SU-DHL-6 (cell line): ENCODE measurements around the gene CFC1B.
"Not testable (repeated sequence)": the region's sequence is repeated elsewhere in the genome, so short reads cannot be mapped to it uniquely, and the experiment has no call there.

ENCODE experiments used
- H2AFZ ChIP-seq: fragments of 200-600 bp; sonication (generic); 2 replicates; pipeline ENCODE4 v1.6.1; 2014; ENCODE audit warnings: low read depth, mild to moderate bottlenecking, moderate library complexity, mixed read lengths, antibody characterized with exemption, low read length; ENCODE audit not compliant: severe bottlenecking
- H3F3A ChIP-seq: fragments of 200-600 bp; shearing (Covaris generic); 2 replicates; pipeline ENCODE4 v1.6.0; 2016; ENCODE audit warnings: antibody characterized with exemption, mild to moderate bottlenecking; ENCODE audit not compliant: insufficient read depth
- H3K27ac ChIP-seq: fragments of 200-600 bp; sonication (generic); 2 replicates; pipeline ENCODE4 v1.5.1; 2016; ENCODE audit warnings: low read depth, mild to moderate bottlenecking, low read length, moderate library complexity, mixed read lengths
- H3K27me3 ChIP-seq: fragments of 200-600 bp; sonication (generic), shearing (Covaris generic); 2 replicates; pipeline ENCODE4 v1.6.0; 2014; ENCODE audit warnings: mild to moderate bottlenecking, low read length
- H3K36me3 ChIP-seq: fragments of 200-600 bp; sonication (generic); 2 replicates; pipeline ENCODE4 v1.6.1; 2014; ENCODE audit warnings: mild to moderate bottlenecking, low read length, mixed read lengths
- H3K4me2 ChIP-seq: fragments of 300-600, 200-600 bp; shearing (Covaris generic), sonication (generic); 2 replicates; pipeline ENCODE4 v1.6.0; 2014; ENCODE audit warnings: low read length, low read depth, mild to moderate bottlenecking; ENCODE audit not compliant: poor library complexity, severe bottlenecking
- H3K4me3 ChIP-seq: fragments of 200-600 bp; sonication (generic); 2 replicates; pipeline ENCODE4 v1.5.1; 2014; ENCODE audit warnings: antibody characterized with exemption, low read length, mild to moderate bottlenecking, mixed read lengths; ENCODE audit not compliant: insufficient read depth, poor library complexity, severe bottlenecking
- H3K79me2 ChIP-seq: fragments of 200-600 bp; sonication (generic); 2 replicates; pipeline ENCODE4 v1.6.1; 2014; ENCODE audit warnings: mild to moderate bottlenecking, low read length, moderate library complexity; ENCODE audit not compliant: insufficient read depth
- H3K9ac ChIP-seq: fragments of 200-600 bp; sonication (generic); 2 replicates; pipeline ENCODE4 v1.7.0; 2014; ENCODE audit warnings: mild to moderate bottlenecking, low read length
- H3K9me2 ChIP-seq: fragments of 200-600 bp; sonication (generic); replicated peaks from 2 replicates; pipeline ENCODE4 v1.6.1; 2014; ENCODE audit warnings: low read length; ENCODE audit not compliant: insufficient read depth
- H3K9me3 ChIP-seq: fragments of 200-600 bp; sonication (generic); 2 replicates; pipeline ENCODE4 v1.6.1; 2014; ENCODE audit warnings: low read length, mixed read lengths; ENCODE audit not compliant: insufficient read depth
- H4K20me1 ChIP-seq: fragments of 200-600 bp; sonication (generic); 2 replicates; pipeline ENCODE4 v1.6.1; 2014; ENCODE audit warnings: low read depth, mild to moderate bottlenecking, antibody characterized with exemption, low read length, moderate library complexity, mixed read lengths

CFC1B gene

GRCh38 chr2:130543785-130544528, 22.9 kb downstream of the CFC1B start:
- H3F3A ChIP-seq, H3K9ac ChIP-seq, H3K27me3 ChIP-seq, H3K79me2 ChIP-seq, H3K36me3 ChIP-seq, H3K27ac ChIP-seq, H3K9me2 ChIP-seq, H3K4me2 ChIP-seq, H2AFZ ChIP-seq, H3K9me3 ChIP-seq, H3K4me3 ChIP-seq, H4K20me1 ChIP-seq: not testable (repeated sequence)

- H3K27me3 ChIP-seq, H3K79me2 ChIP-seq, H3K9me3 ChIP-seq, H3K9ac ChIP-seq, H3K4me3 ChIP-seq, H3K9me2 ChIP-seq, H2AFZ ChIP-seq, H3F3A ChIP-seq, H3K27ac ChIP-seq, H4K20me1 ChIP-seq, H3K36me3 ChIP-seq, H3K4me2 ChIP-seq: not testable (repeated sequence)
Measured at GRCh38 chr2:130544978-130545377, 24.0 kb downstream of the CFC1B start.

GRCh38 chr2:130548418-130548817, 27.4 kb downstream of the CFC1B start:
- H2AFZ ChIP-seq, H3K9ac ChIP-seq, H3K4me3 ChIP-seq, H3K27me3 ChIP-seq, H3K9me2 ChIP-seq, H3K9me3 ChIP-seq, H3K36me3 ChIP-seq, H3K79me2 ChIP-seq, H3F3A ChIP-seq, H4K20me1 ChIP-seq, H3K27ac ChIP-seq, H3K4me2 ChIP-seq: not testable (repeated sequence)

- not testable (repeated sequence) for H3K27me3 ChIP-seq, H3K9ac ChIP-seq, H3K9me2 ChIP-seq, H3K27ac ChIP-seq, H3K4me3 ChIP-seq, H2AFZ ChIP-seq, H3F3A ChIP-seq, H3K36me3 ChIP-seq, H3K79me2 ChIP-seq, H3K9me3 ChIP-seq, H3K4me2 ChIP-seq, H4K20me1 ChIP-seq
Measured at GRCh38 chr2:130549475-130549874, 28.5 kb downstream of the CFC1B start.

GRCh38 chr2:130554178-130554577, 33.2 kb downstream of the CFC1B start:
- not testable (repeated sequence) for H4K20me1 ChIP-seq, H3K36me3 ChIP-seq, H3K9me3 ChIP-seq, H3K79me2 ChIP-seq, H2AFZ ChIP-seq, H3K4me2 ChIP-seq, H3K9me2 ChIP-seq, H3K27me3 ChIP-seq, H3K9ac ChIP-seq, H3K4me3 ChIP-seq, H3K27ac ChIP-seq, H3F3A ChIP-seq

GRCh38 chr2:130556441-130556840, 35.4 kb downstream of the CFC1B start:
- H3K9me2 ChIP-seq, H3F3A ChIP-seq, H3K4me3 ChIP-seq, H4K20me1 ChIP-seq, H3K4me2 ChIP-seq, H3K79me2 ChIP-seq, H2AFZ ChIP-seq, H3K9me3 ChIP-seq, H3K27me3 ChIP-seq, H3K36me3 ChIP-seq, H3K27ac ChIP-seq, H3K9ac ChIP-seq: not testable (repeated sequence)

GRCh38 chr2:130566165-130566564, 45.1 kb downstream of the CFC1B start:
- H3F3A ChIP-seq, H3K27ac ChIP-seq, H4K20me1 ChIP-seq, H3K4me3 ChIP-seq, H3K4me2 ChIP-seq, H3K9ac ChIP-seq, H3K9me2 ChIP-seq, H3K9me3 ChIP-seq, H3K27me3 ChIP-seq, H2AFZ ChIP-seq, H3K36me3 ChIP-seq, H3K79me2 ChIP-seq: not testable (repeated sequence)

GRCh38 chr2:130571929-130572328, 50.9 kb downstream of the CFC1B start:
- H3K27me3 ChIP-seq, H3K36me3 ChIP-seq, H3F3A ChIP-seq, H2AFZ ChIP-seq, H3K4me3 ChIP-seq, H3K9me2 ChIP-seq, H4K20me1 ChIP-seq, H3K4me2 ChIP-seq, H3K9me3 ChIP-seq, H3K79me2 ChIP-seq, H3K27ac ChIP-seq, H3K9ac ChIP-seq: not testable (repeated sequence)
